CD4-positive, alpha-beta T cell treated with Interleukin-4 for 1 hour (primary cell): ENCODE measurements around the gene PKMYT1.
"Not testable (repeated sequence)": the region's sequence is repeated elsewhere in the genome, so short reads cannot be mapped to it uniquely, and the experiment has no call there.

ENCODE experiments used
- DNase-seq, 2 donors: peaks; one replicate each; pipeline ENCODE4 v3.0.0-alpha.2; 2020 to 2022

The PKMYT1 gene

GRCh38 chr16:2955779-2956578 lies 24.3 kb downstream of the PKMYT1 start:
- DNase-seq, result no peak

- no peak for DNase-seq
Measured at GRCh38 chr16:2955438-2955778, 24.8 kb downstream of the PKMYT1 start.

- DNase-seq, result no peak
Measured at GRCh38 chr16:2954656-2955381, 25.4 kb downstream of the PKMYT1 start.

GRCh38 chr16:2953706-2954627 lies 26.3 kb downstream of the PKMYT1 start:
- no peak for DNase-seq

DNA sequence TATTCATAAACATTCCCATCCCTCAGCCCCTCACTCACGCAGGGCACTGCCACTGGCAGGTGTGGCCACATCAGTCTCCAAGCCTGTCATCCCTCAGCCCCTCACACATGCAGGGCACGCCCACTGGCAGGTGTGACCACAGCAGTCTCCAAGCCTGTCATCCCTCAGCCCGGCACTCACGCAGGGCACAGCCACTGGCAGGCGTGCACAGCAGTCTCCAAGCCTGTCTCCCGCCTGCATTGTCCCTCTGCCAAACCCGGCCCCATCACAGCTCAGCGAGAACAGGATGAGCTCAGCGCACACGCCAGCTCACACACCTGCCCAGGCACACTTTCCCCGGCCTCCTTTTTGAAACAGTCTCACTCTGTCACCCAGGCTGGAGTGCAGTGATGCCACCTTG lies 27.6 kb downstream of the PKMYT1 start:
- DNase-seq, result no peak

GRCh38 chr16:2950773-2951172 lies 29.5 kb downstream of the PKMYT1 start:
- DNase-seq, result no peak

DNA sequence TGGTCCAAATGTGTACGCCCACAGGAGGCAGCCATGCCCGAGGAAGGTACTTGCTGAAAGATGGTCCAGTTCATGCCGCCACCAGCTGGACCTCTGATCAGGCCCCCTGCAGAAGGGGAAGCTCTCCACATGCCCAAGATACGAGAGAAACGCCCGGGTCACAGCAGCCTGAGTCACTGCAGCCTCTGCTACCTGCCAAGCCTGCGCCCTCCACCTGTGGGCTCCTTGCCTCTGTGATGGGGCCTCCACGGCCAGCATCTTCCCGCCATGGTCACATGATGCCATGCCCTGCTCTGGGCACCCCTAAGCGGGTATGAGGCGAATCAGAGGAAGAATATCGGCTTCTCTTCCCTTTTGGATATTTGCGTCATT lies 29.9 kb downstream of the PKMYT1 start:
- DNase-seq, result no peak

DNA sequence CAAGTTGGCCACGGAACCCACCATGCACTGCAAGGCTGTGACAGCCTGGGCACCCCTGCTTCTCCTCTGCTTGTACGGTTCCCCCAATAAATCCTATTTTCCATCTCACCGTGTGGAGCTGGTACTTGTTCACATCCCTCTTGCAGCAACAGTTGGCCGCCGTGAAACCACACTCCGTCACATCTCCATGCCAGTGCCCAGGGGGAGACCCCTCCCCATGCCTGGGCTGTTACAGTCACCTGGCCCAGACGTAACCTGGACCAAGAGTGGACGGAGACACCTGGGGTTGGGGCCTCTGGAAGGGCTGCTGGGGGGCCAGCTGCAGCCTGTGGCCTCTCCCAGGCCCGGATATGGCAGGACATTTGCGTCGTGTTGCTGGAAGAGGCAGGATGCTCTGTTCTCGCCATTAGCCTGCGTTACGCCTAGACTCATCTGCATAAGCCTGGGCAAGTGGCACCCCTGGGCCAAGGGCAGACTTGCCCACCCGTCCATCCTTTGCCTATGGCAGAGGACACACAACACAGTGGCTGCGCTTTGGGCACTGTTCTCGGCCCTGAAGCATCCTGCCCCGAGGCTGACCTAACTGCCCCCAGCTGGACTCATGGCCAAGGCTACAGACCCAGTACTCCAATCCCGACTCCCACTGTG lies 30.4 kb downstream of the PKMYT1 start:
- DNase-seq, result no peak

DNA sequence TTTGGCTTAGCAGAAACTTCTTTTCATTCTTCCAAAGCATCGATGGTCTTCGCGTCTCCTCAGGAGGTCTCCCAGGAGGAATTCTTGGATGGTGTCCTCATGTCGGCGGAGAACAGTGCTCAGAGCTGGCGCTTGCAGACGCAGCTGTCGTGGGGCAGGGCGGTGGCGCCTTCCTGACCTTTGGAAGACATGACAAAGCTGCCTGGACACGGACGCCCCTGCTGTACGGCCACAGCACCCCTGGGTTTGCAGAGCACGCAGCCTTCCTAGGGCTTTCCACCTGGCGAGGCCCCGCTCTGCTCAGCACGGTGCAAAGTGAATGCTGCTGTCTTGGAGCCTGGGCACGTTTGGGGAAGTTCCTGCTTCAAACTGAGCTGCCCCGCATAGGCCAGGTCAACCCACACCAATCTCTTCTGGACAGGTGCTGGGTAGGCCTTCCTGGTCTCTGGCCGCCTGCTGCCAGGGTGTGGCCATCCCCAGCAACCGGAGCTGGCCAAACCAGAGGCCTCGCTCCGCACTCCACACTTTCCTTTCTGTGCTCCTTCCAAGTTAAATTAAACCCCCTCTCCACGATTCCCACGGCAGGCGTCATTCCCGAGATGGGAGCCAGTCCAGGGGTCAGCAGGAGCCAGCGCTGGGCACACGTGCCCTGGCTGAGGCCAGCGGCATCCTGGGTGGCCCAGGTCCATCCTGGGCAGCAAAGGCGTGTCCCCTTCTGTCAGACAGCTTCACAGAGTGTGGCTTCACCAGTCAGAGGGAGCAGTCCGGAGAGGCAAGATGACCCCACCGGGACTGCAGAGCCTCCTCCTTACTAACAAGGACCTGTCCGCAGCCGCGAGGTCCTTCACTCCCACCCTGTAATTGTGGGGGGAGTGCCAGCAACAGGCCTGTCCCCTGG lies 31.2 kb downstream of the PKMYT1 start:
- DNase-seq, result no peak

DNA sequence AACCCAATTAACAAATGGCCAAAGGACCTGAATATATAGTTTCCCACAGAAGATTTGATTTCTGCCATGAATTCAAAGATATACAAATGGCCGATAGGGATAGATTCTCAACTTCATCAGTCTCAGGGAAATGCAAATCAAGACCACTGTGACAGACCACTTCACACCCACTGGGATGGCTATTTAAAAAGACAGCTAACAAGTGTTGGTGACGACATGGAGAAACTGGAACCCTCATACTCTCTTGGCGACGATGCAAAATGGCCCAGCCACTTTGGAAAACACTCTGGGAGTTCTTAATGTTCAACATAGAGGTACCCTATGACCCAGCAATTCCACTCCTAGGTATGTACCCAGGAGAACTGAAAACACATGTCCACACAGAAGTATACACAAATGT lies 33.6 kb downstream of the PKMYT1 start:
- no peak for DNase-seq

- not testable (repeated sequence) for DNase-seq
Measured at GRCh38 chr16:2943716-2944115, 36.5 kb downstream of the PKMYT1 start.

GRCh38 chr16:2942045-2942444 lies 38.2 kb downstream of the PKMYT1 start:
- no peak for DNase-seq

DNA sequence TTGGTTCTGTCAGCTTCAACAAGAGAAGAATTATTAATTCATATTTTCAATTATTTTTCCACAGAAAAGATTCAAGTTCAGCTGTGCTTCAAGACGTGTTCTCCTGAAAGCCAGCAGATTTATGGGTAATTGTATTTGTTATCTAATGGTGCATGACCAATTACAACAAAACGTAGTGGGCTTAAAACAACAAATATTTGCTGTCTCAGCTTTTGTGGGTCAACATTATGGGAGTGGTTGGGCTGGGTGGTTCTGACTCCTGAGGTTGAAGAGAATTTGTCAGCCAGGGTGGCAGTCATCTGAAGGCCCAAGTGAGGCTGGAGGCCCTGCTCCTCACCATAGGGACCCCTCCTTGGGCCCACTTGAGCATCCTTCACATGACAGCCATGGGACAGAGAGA lies 40.3 kb downstream of the PKMYT1 start:
- DNase-seq, result no peak

DNA sequence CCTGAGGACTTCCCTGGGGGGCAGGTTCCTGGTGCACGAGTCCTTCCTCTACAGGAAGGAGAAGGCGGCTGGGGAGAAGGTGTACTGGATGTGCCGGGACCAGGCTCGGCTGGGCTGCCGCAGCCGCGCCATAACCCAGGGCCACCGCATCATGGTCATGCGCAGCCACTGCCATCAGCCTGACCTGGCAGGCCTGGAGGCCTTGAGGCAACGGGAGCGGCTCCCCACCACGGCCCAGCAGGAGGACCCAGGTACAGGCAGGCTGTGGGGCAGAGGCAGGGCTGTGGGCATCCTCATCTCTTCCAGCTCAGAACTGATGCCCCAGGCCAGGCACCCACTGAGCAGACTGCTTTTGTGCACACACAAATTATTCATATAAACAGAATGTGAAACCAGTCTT lies 42.0 kb downstream of the PKMYT1 start:
- no peak for DNase-seq

GRCh38 chr16:2937170-2937569 lies 43.1 kb downstream of the PKMYT1 start:
- no peak for DNase-seq

- no peak for DNase-seq
Measured at GRCh38 chr16:2936436-2937011, 43.7 kb downstream of the PKMYT1 start.

DNA sequence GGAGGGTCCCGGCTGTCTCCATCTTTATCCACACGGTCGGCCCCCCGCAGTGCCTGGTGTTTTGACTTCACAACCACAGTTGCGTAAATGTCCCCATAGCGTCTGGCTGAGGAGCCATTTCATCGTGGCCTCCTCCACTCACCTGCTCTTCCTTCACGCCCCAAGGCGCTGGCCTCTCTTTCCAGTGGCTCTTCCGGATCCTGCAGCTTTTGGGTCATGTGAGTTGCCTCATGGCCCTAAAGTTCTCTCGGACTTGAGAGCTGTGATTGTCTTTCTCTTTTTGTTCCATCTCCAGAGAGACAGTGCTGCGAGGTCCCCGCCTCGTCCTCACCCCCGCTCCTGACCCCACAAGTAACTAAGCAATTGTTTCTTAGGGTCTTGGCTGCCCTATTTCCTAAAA lies 45.8 kb downstream of the PKMYT1 start:
- no peak for DNase-seq

DNA sequence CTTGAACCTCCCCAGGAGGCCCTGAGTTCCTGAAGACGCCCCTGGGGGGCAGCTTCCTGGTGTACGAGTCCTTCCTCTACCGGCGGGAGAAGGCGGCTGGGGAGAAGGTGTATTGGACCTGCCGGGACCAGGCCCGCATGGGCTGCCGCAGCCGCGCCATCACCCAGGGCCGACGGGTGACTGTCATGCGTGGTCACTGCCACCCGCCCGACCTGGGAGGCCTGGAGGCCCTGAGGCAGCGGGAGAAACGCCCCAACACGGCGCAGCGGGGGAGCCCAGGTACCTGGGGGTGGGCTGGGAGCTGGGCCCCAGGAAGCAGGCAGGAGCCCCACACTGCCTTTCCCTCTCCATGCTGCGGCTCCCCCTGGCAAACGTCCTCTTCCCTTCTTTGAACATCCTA lies 46.5 kb downstream of the PKMYT1 start:
- no peak for DNase-seq

- no peak for DNase-seq
Measured at GRCh38 chr16:2933136-2933535, 47.1 kb downstream of the PKMYT1 start.

- DNase-seq, result not testable (repeated sequence)
Measured at GRCh38 chr16:2931231-2931914, 48.9 kb downstream of the PKMYT1 start.

GRCh38 chr16:2930236-2930635 lies 50.0 kb downstream of the PKMYT1 start:
- DNase-seq, result no peak
